HEK293 (cell line): Measurements from ENCODE around the gene RAP1A.

ENCODE experiments used
- GLIS2 ChIP-seq: fragments of 450-650 bp; formaldehyde crosslinking; IDR thresholded peaks from 2 replicates; pipeline ENCODE4 v1.5.1; 2016; ENCODE audit warnings: missing biosample characterization, missing genetic modification characterization
- SALL2 ChIP-seq: fragments of 450-650 bp; formaldehyde crosslinking; IDR thresholded peaks from 2 replicates; pipeline ENCODE4 v1.5.0; 2017; ENCODE audit warnings: missing biosample characterization, mild to moderate bottlenecking, missing genetic modification characterization, borderline replicate concordance
- ZBTB1 ChIP-seq: fragments of 450-650 bp; formaldehyde crosslinking; IDR thresholded peaks from 2 replicates; pipeline ENCODE4 v1.5.1; 2016; ENCODE audit warnings: missing biosample characterization, missing genetic modification characterization
- ZNF10 ChIP-seq: fragments of 450-650 bp; formaldehyde crosslinking; IDR thresholded peaks from 2 replicates; pipeline ENCODE4 v1.5.1; 2017; ENCODE audit warnings: missing biosample characterization, missing genetic modification characterization
- ZNF132 ChIP-seq: fragments of 450-650 bp; formaldehyde crosslinking; IDR thresholded peaks from 2 replicates; pipeline ENCODE4 v1.5.1; 2017; ENCODE audit warnings: missing biosample characterization, missing genetic modification characterization, borderline replicate concordance
- ZNF146 ChIP-seq: fragments of 450-650 bp; formaldehyde crosslinking; IDR thresholded peaks from 2 replicates; pipeline ENCODE4 v1.5.1; 2016; ENCODE audit warnings: missing biosample characterization, missing genetic modification characterization
- ZNF175 ChIP-seq: fragments of 450-650 bp; formaldehyde crosslinking; IDR thresholded peaks from 2 replicates; pipeline ENCODE4 v1.5.1; 2016; ENCODE audit warnings: missing biosample characterization, missing genetic modification characterization
- ZNF223 ChIP-seq: fragments of 450-650 bp; formaldehyde crosslinking; IDR thresholded peaks from 2 replicates; pipeline ENCODE4 v1.5.1; 2016; ENCODE audit warnings: missing biosample characterization, missing genetic modification characterization
- ZNF311 ChIP-seq: fragments of 450-650 bp; formaldehyde crosslinking; IDR thresholded peaks from 2 replicates; pipeline ENCODE4 v1.5.1; 2017; ENCODE audit warnings: missing biosample characterization, missing genetic modification characterization, borderline replicate concordance
- ZNF324 ChIP-seq: fragments of 450-650 bp; formaldehyde crosslinking; IDR thresholded peaks from 2 replicates; pipeline ENCODE4 v1.5.1; 2016; ENCODE audit warnings: missing biosample characterization, missing genetic modification characterization
- ZNF423 ChIP-seq: fragments of 450-650 bp; formaldehyde crosslinking; IDR thresholded peaks from 2 replicates; pipeline ENCODE4 v1.5.1; 2016; ENCODE audit warnings: missing biosample characterization, missing genetic modification characterization
- ZNF560 ChIP-seq: fragments of 450-650 bp; formaldehyde crosslinking; IDR thresholded peaks from 2 replicates; pipeline ENCODE4 v1.5.1; 2017; ENCODE audit warnings: missing biosample characterization, missing genetic modification characterization, borderline replicate concordance
- ZNF600 ChIP-seq: fragments of 450-650 bp; formaldehyde crosslinking; IDR thresholded peaks from 2 replicates; pipeline ENCODE4 v1.5.1; 2016; ENCODE audit warnings: missing biosample characterization, missing genetic modification characterization
- ZNF670 ChIP-seq: fragments of 450-650 bp; formaldehyde crosslinking; IDR thresholded peaks from 2 replicates; pipeline ENCODE4 v1.5.1; 2016; ENCODE audit warnings: missing biosample characterization, missing genetic modification characterization, low read depth
- ZNF701 ChIP-seq: fragments of 450-650 bp; formaldehyde crosslinking; IDR thresholded peaks from 2 replicates; pipeline ENCODE4 v1.5.1; 2016; ENCODE audit warnings: missing biosample characterization, missing genetic modification characterization
- ZNF768 ChIP-seq: fragments of 450-650 bp; formaldehyde crosslinking; IDR thresholded peaks from 2 replicates; pipeline ENCODE4 v1.5.1; 2018; ENCODE audit warnings: missing biosample characterization, mild to moderate bottlenecking, missing genetic modification characterization
- ZSCAN30 ChIP-seq: fragments of 450-650 bp; IDR thresholded peaks from 2 replicates; pipeline ENCODE4 v1.5.1; 2018; ENCODE audit warnings: missing biosample characterization, mild to moderate bottlenecking, missing genetic modification characterization, moderate library complexity
- ZXDB ChIP-seq: fragments of 450-650 bp; formaldehyde crosslinking; IDR thresholded peaks from 2 replicates; pipeline ENCODE4 v1.5.1; 2016; ENCODE audit warnings: missing biosample characterization, missing genetic modification characterization
- TF ChIP-seq, protein P1 (sequence below): fragments of 450-650 bp; formaldehyde crosslinking; conservative IDR thresholded peaks from 2 replicates; pipeline ENCODE4 v1.5.1; 2016; ENCODE audit warnings: low read depth, missing biosample characterization, missing genetic modification characterization
- TF ChIP-seq, protein P2 (sequence below): fragments of 450-650 bp; formaldehyde crosslinking; optimal IDR thresholded peaks from 2 replicates; pipeline ENCODE3; 2016; ENCODE audit warnings: missing biosample characterization, mild to moderate bottlenecking, missing genetic modification characterization
- TF ChIP-seq, protein P3 (sequence below): fragments of 450-650 bp; formaldehyde crosslinking; IDR thresholded peaks from 2 replicates; pipeline ENCODE4 v1.5.1; 2016; ENCODE audit warnings: missing biosample characterization, missing genetic modification characterization
- TF ChIP-seq, protein P4 (sequence below): fragments of 450-650 bp; formaldehyde crosslinking; IDR thresholded peaks from 2 replicates; pipeline ENCODE4 v1.5.1; 2016; ENCODE audit warnings: missing biosample characterization, missing genetic modification characterization, borderline replicate concordance
- TF ChIP-seq, protein P5 (sequence below): fragments of 450-650 bp; formaldehyde crosslinking; IDR thresholded peaks from 2 replicates; pipeline ENCODE4 v1.5.1; 2016; ENCODE audit warnings: missing biosample characterization, missing genetic modification characterization, borderline replicate concordance

RAP1A gene

DNA sequence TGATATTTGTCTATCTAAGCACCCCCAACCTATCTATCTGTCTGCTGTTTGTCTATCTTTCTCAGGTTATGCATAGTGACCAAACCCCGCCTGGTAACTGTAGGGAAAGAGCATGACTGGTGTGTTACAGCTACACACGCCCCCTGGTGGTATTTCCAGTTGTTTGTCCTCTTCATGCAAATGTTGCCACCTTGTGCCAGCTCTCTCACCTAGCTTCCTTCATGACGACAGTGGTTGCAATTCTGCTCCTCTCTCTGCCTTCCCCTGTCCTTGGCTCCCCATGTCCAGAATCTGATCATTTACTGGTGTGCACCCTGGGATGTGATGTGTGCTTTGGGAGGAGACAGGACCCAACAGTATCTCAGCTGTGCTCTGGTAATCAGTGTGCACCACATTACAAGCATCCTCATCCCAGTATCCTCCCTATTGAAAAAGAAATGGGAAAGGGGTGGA is 127.7 kb downstream of the RAP1A start (continued):
- TF ChIP-seq ZNF324 (tag by site-specific recombination), result peak; percentile 52; the same call in 1 of the 2 replicates
- no peak for TF ChIP-seq GLIS2
- TF ChIP-seq, protein P1, sequence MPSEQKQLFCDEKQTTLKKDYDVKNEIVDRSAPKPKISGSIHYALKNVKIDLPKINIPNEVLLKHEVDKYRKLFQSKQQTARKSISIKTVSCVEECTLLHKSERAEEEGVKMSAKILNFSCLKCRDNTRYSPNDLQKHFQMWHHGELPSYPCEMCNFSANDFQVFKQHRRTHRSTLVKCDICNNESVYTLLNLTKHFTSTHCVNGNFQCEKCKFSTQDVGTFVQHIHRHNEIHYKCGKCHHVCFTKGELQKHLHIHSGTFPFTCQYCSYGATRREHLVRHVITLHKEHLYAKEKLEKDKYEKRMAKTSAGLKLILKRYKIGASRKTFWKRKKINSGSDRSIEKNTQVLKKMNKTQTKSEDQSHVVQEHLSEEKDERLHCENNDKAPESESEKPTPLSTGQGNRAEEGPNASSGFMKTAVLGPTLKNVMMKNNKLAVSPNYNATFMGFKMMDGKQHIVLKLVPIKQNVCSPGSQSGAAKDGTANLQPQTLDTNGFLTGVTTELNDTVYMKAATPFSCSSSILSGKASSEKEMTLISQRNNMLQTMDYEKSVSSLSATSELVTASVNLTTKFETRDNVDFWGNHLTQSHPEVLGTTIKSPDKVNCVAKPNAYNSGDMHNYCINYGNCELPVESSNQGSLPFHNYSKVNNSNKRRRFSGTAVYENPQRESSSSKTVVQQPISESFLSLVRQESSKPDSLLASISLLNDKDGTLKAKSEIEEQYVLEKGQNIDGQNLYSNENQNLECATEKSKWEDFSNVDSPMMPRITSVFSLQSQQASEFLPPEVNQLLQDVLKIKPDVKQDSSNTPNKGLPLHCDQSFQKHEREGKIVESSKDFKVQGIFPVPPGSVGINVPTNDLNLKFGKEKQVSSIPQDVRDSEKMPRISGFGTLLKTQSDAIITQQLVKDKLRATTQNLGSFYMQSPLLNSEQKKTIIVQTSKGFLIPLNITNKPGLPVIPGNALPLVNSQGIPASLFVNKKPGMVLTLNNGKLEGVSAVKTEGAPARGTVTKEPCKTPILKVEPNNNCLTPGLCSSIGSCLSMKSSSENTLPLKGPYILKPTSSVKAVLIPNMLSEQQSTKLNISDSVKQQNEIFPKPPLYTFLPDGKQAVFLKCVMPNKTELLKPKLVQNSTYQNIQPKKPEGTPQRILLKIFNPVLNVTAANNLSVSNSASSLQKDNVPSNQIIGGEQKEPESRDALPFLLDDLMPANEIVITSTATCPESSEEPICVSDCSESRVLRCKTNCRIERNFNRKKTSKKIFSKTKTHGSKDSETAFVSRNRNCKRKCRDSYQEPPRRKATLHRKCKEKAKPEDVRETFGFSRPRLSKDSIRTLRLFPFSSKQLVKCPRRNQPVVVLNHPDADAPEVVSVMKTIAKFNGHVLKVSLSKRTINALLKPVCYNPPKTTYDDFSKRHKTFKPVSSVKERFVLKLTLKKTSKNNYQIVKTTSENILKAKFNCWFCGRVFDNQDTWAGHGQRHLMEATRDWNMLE (tag by site-specific recombination), result no peak
- no peak for TF ChIP-seq ZNF311 (tag by site-specific recombination)
- TF ChIP-seq ZNF146 (tag by site-specific recombination), result no peak
- TF ChIP-seq ZNF600 (tag by site-specific recombination), result no peak
- TF ChIP-seq, protein P2, sequence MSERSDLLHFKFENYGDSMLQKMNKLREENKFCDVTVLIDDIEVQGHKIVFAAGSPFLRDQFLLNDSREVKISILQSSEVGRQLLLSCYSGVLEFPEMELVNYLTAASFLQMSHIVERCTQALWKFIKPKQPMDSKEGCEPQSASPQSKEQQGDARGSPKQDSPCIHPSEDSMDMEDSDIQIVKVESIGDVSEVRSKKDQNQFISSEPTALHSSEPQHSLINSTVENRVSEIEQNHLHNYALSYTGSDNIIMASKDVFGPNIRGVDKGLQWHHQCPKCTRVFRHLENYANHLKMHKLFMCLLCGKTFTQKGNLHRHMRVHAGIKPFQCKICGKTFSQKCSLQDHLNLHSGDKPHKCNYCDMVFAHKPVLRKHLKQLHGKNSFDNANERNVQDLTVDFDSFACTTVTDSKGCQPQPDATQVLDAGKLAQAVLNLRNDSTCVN, result no peak
- TF ChIP-seq ZNF670, result no peak
- TF ChIP-seq ZXDB (tag by site-specific recombination), result peak; percentile 60; the same call in 1 of the 2 replicates
- no peak for TF ChIP-seq ZNF10 (tag by site-specific recombination)
- TF ChIP-seq ZNF223, result no peak
- TF ChIP-seq ZNF423 (tag by site-specific recombination), result no peak
- TF ChIP-seq, protein P3, sequence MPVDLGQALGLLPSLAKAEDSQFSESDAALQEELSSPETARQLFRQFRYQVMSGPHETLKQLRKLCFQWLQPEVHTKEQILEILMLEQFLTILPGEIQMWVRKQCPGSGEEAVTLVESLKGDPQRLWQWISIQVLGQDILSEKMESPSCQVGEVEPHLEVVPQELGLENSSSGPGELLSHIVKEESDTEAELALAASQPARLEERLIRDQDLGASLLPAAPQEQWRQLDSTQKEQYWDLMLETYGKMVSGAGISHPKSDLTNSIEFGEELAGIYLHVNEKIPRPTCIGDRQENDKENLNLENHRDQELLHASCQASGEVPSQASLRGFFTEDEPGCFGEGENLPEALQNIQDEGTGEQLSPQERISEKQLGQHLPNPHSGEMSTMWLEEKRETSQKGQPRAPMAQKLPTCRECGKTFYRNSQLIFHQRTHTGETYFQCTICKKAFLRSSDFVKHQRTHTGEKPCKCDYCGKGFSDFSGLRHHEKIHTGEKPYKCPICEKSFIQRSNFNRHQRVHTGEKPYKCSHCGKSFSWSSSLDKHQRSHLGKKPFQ, result no peak
- TF ChIP-seq ZNF175 (tag by site-specific recombination), result no peak
- TF ChIP-seq ZBTB1, result no peak
- peak; percentile 83; the same call in 1 of the 2 replicates for TF ChIP-seq ZSCAN30 (tag by site-specific recombination)
- no peak for TF ChIP-seq ZNF701
- TF ChIP-seq, protein P4, sequence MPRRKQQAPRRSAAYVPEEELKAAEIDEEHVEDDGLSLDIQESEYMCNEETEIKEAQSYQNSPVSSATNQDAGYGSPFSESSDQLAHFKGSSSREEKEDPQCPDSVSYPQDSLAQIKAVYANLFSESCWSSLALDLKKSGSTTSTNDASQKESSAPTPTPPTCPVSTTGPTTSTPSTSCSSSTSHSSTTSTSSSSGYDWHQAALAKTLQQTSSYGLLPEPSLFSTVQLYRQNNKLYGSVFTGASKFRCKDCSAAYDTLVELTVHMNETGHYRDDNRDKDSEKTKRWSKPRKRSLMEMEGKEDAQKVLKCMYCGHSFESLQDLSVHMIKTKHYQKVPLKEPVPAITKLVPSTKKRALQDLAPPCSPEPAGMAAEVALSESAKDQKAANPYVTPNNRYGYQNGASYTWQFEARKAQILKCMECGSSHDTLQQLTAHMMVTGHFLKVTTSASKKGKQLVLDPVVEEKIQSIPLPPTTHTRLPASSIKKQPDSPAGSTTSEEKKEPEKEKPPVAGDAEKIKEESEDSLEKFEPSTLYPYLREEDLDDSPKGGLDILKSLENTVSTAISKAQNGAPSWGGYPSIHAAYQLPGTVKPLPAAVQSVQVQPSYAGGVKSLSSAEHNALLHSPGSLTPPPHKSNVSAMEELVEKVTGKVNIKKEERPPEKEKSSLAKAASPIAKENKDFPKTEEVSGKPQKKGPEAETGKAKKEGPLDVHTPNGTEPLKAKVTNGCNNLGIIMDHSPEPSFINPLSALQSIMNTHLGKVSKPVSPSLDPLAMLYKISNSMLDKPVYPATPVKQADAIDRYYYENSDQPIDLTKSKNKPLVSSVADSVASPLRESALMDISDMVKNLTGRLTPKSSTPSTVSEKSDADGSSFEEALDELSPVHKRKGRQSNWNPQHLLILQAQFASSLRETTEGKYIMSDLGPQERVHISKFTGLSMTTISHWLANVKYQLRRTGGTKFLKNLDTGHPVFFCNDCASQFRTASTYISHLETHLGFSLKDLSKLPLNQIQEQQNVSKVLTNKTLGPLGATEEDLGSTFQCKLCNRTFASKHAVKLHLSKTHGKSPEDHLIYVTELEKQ, result no peak
- TF ChIP-seq SALL2 (tag by site-specific recombination), result no peak
- TF ChIP-seq, protein P5, sequence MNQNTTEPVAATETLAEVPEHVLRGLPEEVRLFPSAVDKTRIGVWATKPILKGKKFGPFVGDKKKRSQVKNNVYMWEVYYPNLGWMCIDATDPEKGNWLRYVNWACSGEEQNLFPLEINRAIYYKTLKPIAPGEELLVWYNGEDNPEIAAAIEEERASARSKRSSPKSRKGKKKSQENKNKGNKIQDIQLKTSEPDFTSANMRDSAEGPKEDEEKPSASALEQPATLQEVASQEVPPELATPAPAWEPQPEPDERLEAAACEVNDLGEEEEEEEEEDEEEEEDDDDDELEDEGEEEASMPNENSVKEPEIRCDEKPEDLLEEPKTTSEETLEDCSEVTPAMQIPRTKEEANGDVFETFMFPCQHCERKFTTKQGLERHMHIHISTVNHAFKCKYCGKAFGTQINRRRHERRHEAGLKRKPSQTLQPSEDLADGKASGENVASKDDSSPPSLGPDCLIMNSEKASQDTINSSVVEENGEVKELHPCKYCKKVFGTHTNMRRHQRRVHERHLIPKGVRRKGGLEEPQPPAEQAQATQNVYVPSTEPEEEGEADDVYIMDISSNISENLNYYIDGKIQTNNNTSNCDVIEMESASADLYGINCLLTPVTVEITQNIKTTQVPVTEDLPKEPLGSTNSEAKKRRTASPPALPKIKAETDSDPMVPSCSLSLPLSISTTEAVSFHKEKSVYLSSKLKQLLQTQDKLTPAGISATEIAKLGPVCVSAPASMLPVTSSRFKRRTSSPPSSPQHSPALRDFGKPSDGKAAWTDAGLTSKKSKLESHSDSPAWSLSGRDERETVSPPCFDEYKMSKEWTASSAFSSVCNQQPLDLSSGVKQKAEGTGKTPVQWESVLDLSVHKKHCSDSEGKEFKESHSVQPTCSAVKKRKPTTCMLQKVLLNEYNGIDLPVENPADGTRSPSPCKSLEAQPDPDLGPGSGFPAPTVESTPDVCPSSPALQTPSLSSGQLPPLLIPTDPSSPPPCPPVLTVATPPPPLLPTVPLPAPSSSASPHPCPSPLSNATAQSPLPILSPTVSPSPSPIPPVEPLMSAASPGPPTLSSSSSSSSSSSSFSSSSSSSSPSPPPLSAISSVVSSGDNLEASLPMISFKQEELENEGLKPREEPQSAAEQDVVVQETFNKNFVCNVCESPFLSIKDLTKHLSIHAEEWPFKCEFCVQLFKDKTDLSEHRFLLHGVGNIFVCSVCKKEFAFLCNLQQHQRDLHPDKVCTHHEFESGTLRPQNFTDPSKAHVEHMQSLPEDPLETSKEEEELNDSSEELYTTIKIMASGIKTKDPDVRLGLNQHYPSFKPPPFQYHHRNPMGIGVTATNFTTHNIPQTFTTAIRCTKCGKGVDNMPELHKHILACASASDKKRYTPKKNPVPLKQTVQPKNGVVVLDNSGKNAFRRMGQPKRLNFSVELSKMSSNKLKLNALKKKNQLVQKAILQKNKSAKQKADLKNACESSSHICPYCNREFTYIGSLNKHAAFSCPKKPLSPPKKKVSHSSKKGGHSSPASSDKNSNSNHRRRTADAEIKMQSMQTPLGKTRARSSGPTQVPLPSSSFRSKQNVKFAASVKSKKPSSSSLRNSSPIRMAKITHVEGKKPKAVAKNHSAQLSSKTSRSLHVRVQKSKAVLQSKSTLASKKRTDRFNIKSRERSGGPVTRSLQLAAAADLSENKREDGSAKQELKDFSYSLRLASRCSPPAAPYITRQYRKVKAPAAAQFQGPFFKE, result no peak
- no peak for TF ChIP-seq ZNF560 (tag by site-specific recombination)
- TF ChIP-seq ZNF132 (tag by site-specific recombination), result no peak
- TF ChIP-seq ZNF768, result 0 out of 2 replicates have a peak, but pooled peaks have one; percentile 40
